ENCODE results near the gene C4B. TPM values are rescaled to one million over a fixed set of nuclear protein-coding genes. Genes with fewer than 3 reads are reported as not detected.
"Not testable (repeated sequence)": the region's sequence is repeated elsewhere in the genome, so short reads cannot be mapped to it uniquely, and the experiment has no call there.

C4B gene
- total and polyA plus RNA-seq, 2 donors, result 4.7 to 142 TPM

- Histone ChIP-seq H3K27ac (ENCODE audit: low read depth) (no peak overlapping the region), H3K4me1 (ENCODE audit: insufficient read depth) (no peaks in the 10 kb centered on the region), H3K36me3 (ENCODE audit: insufficient read depth) (no peaks in the 10 kb centered on the region), H3K4me3 (ENCODE audit: low read depth, low read length) (no peak overlapping the region)
- 25% methylated on average over 14 of the region's 14 CpGs for WGBS
- no peak for DNase-seq (ENCODE audit: extremely low spot score)
These were observed 32.0 kb downstream of the C4B start for GRCh38 chr6:32046450-32047083.

- DNase-seq (ENCODE audit: extremely low spot score), result no peak
- WGBS, result 40% methylated on average over 11 of the region's 11 CpGs
- Histone ChIP-seq H3K36me3 (ENCODE audit: insufficient read depth) (no peaks in the 10 kb centered on the region), H3K4me3 (ENCODE audit: low read depth, low read length) (no peak overlapping the region), H3K4me1 (ENCODE audit: insufficient read depth) (no peaks in the 10 kb centered on the region), H3K27ac (ENCODE audit: low read depth) (no peak overlapping the region)
These were observed 32.5 kb downstream of the C4B start for GRCh38 chr6:32047084-32047478.

GRCh38 chr6:32047539-32047854 lies 32.9 kb downstream of the C4B start:
- DNase-seq (ENCODE audit: extremely low spot score), result no peak

GRCh38 chr6:32047855-32048766 lies 33.5 kb downstream of the C4B start:
- Histone ChIP-seq H3K36me3 (ENCODE audit: insufficient read depth) (no peaks in the 10 kb centered on the region), H3K4me1 (ENCODE audit: insufficient read depth) (no peaks in the 10 kb centered on the region), H3K4me3 (ENCODE audit: low read depth, low read length) (no peak overlapping the region), H3K27ac (ENCODE audit: low read depth) (no peak overlapping the region)
- no peak for DNase-seq (ENCODE audit: extremely low spot score)
- 58% methylated on average over 42 of the region's 42 CpGs for WGBS

More at GRCh38 chr6:32047539-32047854, 32.9 kb downstream of the C4B start:
- Histone ChIP-seq H3K36me3 (ENCODE audit: insufficient read depth) (no peaks in the 10 kb centered on the region), H3K4me1 (ENCODE audit: insufficient read depth) (no peaks in the 10 kb centered on the region), H3K4me3 (ENCODE audit: low read depth, low read length) (no peak overlapping the region), H3K27ac (ENCODE audit: low read depth) (no peak overlapping the region)
- WGBS, result 75% methylated on average over 6 of the region's 6 CpGs

GRCh38 chr6:32049149-32049548 lies 34.6 kb downstream of the C4B start:
- H3K27ac ChIP-seq (ENCODE audit: low read depth); DNase-seq (ENCODE audit: extremely low spot score); H3K4me3 ChIP-seq (ENCODE audit: low read depth, low read length); H3K4me1 ChIP-seq (ENCODE audit: insufficient read depth); H3K36me3 ChIP-seq (ENCODE audit: insufficient read depth): not testable (repeated sequence)
- 93% methylated on average over 21 of the region's 21 CpGs for WGBS

GRCh38 chr6:32049736-32050135 lies 35.1 kb downstream of the C4B start:
- H3K36me3 ChIP-seq (ENCODE audit: insufficient read depth); H3K27ac ChIP-seq (ENCODE audit: low read depth): not testable (repeated sequence)
- 93% methylated on average over 9 of the region's 11 CpGs for WGBS

GRCh38 chr6:32050562-32050961 lies 36.0 kb downstream of the C4B start:
- DNase-seq (ENCODE audit: extremely low spot score), result no peak
- 64% methylated on average over 5 of the region's 5 CpGs for WGBS
- H3K4me3 ChIP-seq (ENCODE audit: low read depth, low read length), result no peak overlapping the region
- H3K27ac ChIP-seq (ENCODE audit: low read depth), result no peak overlapping the region
- H3K36me3 ChIP-seq (ENCODE audit: insufficient read depth), result no peaks in the 10 kb centered on the region
- H3K4me1 ChIP-seq (ENCODE audit: insufficient read depth), result no peaks in the 10 kb centered on the region

More at GRCh38 chr6:32049736-32050135, 35.1 kb downstream of the C4B start:
- not testable (repeated sequence) for H3K4me1 ChIP-seq (ENCODE audit: insufficient read depth); DNase-seq (ENCODE audit: extremely low spot score); H3K4me3 ChIP-seq (ENCODE audit: low read depth, low read length)

- H3K4me1 ChIP-seq (ENCODE audit: insufficient read depth); H3K27ac ChIP-seq (ENCODE audit: low read depth); DNase-seq (ENCODE audit: extremely low spot score); H3K36me3 ChIP-seq (ENCODE audit: insufficient read depth); H3K4me3 ChIP-seq (ENCODE audit: low read depth, low read length): not testable (repeated sequence)
- WGBS, result 85% methylated on average over 20 of the region's 20 CpGs
These were observed 38.0 kb downstream of the C4B start for GRCh38 chr6:32052626-32053025.

GRCh38 chr6:32053314-32053713 lies 38.7 kb downstream of the C4B start:
- not testable (repeated sequence) for H3K27ac ChIP-seq (ENCODE audit: low read depth); DNase-seq (ENCODE audit: extremely low spot score); H3K4me1 ChIP-seq (ENCODE audit: insufficient read depth); H3K4me3 ChIP-seq (ENCODE audit: low read depth, low read length); H3K36me3 ChIP-seq (ENCODE audit: insufficient read depth)
- 89% methylated on average over 13 of the region's 13 CpGs for WGBS

- not testable (repeated sequence) for DNase-seq (ENCODE audit: extremely low spot score); H3K36me3 ChIP-seq (ENCODE audit: insufficient read depth); H3K4me1 ChIP-seq (ENCODE audit: insufficient read depth); H3K27ac ChIP-seq (ENCODE audit: low read depth); H3K4me3 ChIP-seq (ENCODE audit: low read depth, low read length)
- WGBS, result 89% methylated on average over 21 of the region's 21 CpGs
These were observed 41.2 kb downstream of the C4B start for GRCh38 chr6:32055756-32056155.

GRCh38 chr6:32056254-32056653 lies 41.7 kb downstream of the C4B start:
- Histone ChIP-seq H3K4me3 (ENCODE audit: low read depth, low read length) (no peak overlapping the region), H3K4me1 (ENCODE audit: insufficient read depth) (no peaks in the 10 kb centered on the region), H3K27ac (ENCODE audit: low read depth) (no peak overlapping the region), H3K36me3 (ENCODE audit: insufficient read depth) (no peaks in the 10 kb centered on the region)
- no peak for DNase-seq (ENCODE audit: extremely low spot score)
- 93% methylated on average over 7 of the region's 7 CpGs for WGBS

GRCh38 chr6:32057966-32058365 lies 43.4 kb downstream of the C4B start:
- Histone ChIP-seq H3K4me1 (ENCODE audit: insufficient read depth) (no peaks in the 10 kb centered on the region), H3K27ac (ENCODE audit: low read depth) (no peak overlapping the region), H3K36me3 (ENCODE audit: insufficient read depth) (no peaks in the 10 kb centered on the region), H3K4me3 (ENCODE audit: low read depth, low read length) (no peak overlapping the region)
- no peak for DNase-seq (ENCODE audit: extremely low spot score)
- WGBS, result 91% methylated on average over 17 of the region's 17 CpGs

GRCh38 chr6:32058511-32058963 lies 43.9 kb downstream of the C4B start:
- Histone ChIP-seq H3K4me3 (ENCODE audit: low read depth, low read length) (no peak overlapping the region), H3K27ac (ENCODE audit: low read depth) (no peak overlapping the region), H3K4me1 (ENCODE audit: insufficient read depth) (no peaks in the 10 kb centered on the region), H3K36me3 (ENCODE audit: insufficient read depth) (no peaks in the 10 kb centered on the region)
- WGBS, result 79% methylated on average over 11 of the region's 11 CpGs
- DNase-seq (ENCODE audit: extremely low spot score), result no peak

GRCh38 chr6:32060966-32061655 lies 46.5 kb downstream of the C4B start:
- no peak for DNase-seq (ENCODE audit: extremely low spot score)
- Histone ChIP-seq H3K36me3 (ENCODE audit: insufficient read depth) (no peaks in the 10 kb centered on the region), H3K4me3 (ENCODE audit: low read depth, low read length) (no peak overlapping the region), H3K27ac (ENCODE audit: low read depth) (no peak overlapping the region), H3K4me1 (ENCODE audit: insufficient read depth) (no peaks in the 10 kb centered on the region)
- WGBS, result 91% methylated on average over 27 of the region's 28 CpGs
